Measurements from ENCODE around the gene SNX18.

The SNX18 gene

DNA sequence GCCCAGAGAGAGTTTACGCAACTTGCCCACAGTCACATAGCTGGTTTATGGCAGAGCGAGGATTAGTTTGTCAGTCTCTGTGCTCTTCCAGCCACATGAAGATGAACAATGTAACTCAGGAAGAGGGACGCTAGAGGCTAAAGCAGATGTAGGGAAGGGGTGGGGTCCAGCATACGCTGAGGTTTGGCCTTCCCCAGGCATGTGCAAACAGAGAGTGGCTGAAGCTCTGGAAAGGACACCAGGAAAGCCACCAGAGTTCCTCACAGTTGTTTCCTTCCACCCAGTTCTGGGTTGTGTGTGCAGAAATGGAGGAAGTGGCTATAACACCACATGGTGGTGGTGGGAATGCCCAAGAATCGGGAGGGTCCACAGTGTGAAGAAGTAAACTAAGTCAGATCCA, 60.0 kb downstream of the SNX18 start:
- FAIRE-seq (no peak), DNase-seq (ENCODE audit: insufficient read length, low spot score) (no peak)

DNA sequence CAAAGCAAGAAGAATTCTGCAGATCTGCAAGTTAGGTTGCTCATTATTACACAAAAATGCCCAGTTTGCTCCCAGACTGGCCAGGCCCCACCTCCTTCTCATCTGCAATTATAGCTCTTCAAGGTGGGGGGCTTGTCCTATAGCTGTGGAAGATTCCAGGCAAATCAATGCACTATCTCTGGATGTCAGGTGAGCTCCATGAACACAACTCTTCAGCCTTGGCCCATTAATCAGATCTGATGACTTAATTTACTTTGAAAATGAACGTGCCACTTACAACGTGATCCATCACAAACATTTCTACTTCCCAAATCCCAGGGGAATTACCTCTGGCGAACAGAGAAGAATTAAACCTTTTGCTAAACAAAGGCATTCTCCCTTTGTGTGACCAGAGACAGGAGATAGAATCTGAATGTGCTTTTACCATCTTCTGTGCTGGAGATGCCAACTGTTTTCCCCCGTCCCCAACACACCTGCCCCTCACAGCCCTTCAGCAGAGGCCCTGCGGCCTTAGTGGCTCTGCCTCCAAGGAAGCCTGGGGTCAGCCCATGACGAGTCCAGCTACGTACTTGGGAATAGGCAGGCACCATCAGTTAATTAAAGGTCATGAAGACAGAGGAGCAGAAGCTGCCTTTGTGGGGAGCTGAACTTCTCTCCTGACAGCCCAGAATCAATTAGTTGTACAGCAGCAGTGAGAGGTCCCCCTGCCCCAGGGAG, 60.5 kb downstream of the SNX18 start:
- FAIRE-seq (no peak), DNase-seq (ENCODE audit: insufficient read length, low spot score) (no peak)

DNA sequence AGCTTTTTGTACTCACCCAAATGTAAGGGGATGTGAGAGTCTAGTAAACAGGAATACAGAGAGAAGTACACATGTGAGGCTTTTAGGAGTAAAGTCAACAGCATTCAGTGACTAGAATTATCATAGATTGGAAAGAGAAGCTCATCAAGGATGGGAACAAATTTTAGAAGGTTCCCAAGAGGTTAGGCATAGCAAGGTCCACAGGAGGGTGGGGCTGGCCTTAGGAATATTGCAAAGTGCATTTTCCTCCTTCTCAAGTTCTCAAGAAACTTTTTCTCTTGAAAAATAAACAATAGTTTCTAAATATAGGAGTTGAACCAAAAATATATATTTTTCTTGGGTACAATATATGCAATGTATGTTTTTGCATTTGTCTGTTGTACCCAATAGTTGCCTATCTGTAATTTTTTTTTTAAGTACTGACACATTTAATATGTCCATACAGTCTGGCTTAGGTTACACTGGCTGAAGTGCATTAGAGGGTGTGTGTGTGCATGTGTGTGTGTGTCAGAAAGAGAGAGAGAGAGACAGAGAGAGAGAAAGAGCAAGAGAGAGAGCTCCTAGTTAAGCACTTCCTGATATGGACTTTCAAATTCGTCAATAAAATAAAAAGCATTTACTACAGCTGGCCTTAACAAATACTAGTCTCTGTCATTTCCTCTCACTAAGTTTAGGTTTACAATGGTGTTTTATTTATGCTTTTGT, 62.2 kb downstream of the SNX18 start:
- FAIRE-seq (no peak), DNase-seq (ENCODE audit: insufficient read length, low spot score) (no peak)

GRCh38 chr5:54580997-54581811, 63.6 kb downstream of the SNX18 start:
- DNase-seq (ENCODE audit: insufficient read length, low spot score) (no peak), FAIRE-seq (no peak)

- DNase-seq (ENCODE audit: insufficient read length, low spot score) (no peak), FAIRE-seq (no peak)
These were observed 64.4 kb downstream of the SNX18 start for GRCh38 chr5:54581831-54582548.

GRCh38 chr5:54586336-54586735, 68.8 kb downstream of the SNX18 start:
- FAIRE-seq (no peak), DNase-seq (ENCODE audit: insufficient read length, low spot score) (no peak)

DNA sequence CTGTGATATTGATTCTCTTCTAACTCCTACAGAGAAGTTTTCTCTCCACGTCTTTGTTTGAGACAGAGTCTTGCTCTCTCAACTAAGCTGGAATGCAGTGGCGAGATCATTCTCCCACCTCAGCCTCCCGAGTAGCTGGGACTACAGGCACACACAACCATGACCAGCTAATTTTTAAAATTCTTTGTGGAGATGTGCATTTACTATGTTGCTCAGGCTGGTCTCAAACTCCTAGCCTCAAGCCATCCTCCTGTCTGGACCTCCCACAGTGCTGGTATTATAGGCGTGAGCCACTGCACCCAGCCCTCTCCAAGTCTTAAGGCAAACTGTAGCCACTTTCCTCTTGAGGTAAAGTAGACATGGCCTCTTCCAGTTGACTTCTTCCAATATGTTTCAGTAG, 72.2 kb downstream of the SNX18 start:
- FAIRE-seq: no peak
- no peak for DNase-seq (ENCODE audit: insufficient read length, low spot score)

DNA sequence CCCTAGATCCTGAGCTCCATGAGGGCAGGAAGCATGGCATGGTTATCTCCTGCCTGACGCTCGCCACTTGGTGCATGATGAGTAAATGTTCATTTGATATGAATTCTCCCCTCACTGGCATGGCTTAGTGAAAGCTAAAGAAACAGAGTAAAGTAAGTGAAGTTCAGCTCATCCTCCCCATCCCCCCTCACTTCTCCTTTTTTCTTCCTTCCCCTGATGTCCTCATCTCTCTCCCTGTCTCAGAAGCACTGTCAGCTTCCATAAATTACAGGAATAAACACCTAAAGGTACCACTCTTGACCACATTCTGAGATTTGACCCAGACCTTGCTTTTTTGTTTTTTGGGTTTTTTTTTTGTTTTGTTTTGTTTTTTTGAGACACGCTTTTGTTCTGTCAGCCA, 73.3 kb downstream of the SNX18 start:
- DNase-seq (ENCODE audit: insufficient read length, low spot score) (no peak), FAIRE-seq (no peak)

GRCh38 chr5:54593779-54594178, 76.2 kb downstream of the SNX18 start:
- DNase-seq (ENCODE audit: insufficient read length, low spot score): no peak

GRCh38 chr5:54594181-54594580, 76.6 kb downstream of the SNX18 start:
- DNase-seq (ENCODE audit: insufficient read length, low spot score): no peak
- no peak for FAIRE-seq

More at GRCh38 chr5:54593779-54594178, 76.2 kb downstream of the SNX18 start:
- FAIRE-seq: no peak

GRCh38 chr5:54595721-54596120, 78.2 kb downstream of the SNX18 start:
- DNase-seq (ENCODE audit: insufficient read length, low spot score): no peak
- FAIRE-seq: no peak
